RWPE1 (cell line): ENCODE data around the gene PIGM.
A peak's percentile ranks its signal among the peaks of the same experiment; 100 is the strongest.
"Not testable (repeated sequence)": the region's sequence is repeated elsewhere in the genome, so short reads cannot be mapped to it uniquely, and the experiment has no call there.

Experiments used
- CTCF ChIA-PET: fragments of 350-600 bp; sonication (Branson Sonifier 250); formaldehyde crosslinking; extraction: SDS; loops from one replicate; lab custom pipeline; 2021; lab: Yijun Ruan, JAX
- POLR2A ChIA-PET: fragments of 400-600 bp; formaldehyde crosslinking; extraction: SDS; loops from one replicate; lab custom pipeline; 2020; ENCODE audit warnings: antibody characterized with exemption; ENCODE audit not compliant: low non-redundant PET; lab: Yijun Ruan, JAX
- DNase-seq: peaks from one replicate; pipeline ENCODE4 v3.0.0; 2012; ENCODE audit warnings: low spot score
- H3K27ac ChIP-seq: fragments of 450-650 bp; 2 replicates; pipeline ENCODE4 v1.5.1; 2017
- CTCF ChIP-seq: fragments of 450-650 bp; conservative IDR thresholded peaks from 2 replicates; pipeline ENCODE4 v1.5.1; 2017; ENCODE audit warnings: low read depth, mild to moderate bottlenecking

Gene PIGM

GRCh38 chr1:160050619-160051018, 18.8 kb upstream of the PIGM start:
- ChIA-PET POLR2A (no interaction called here), CTCF (no interaction called here)
- DNase-seq: no peak
- TF ChIP-seq CTCF: no peak
- no peak overlapping the region for H3K27ac ChIP-seq

- H3K27ac ChIP-seq, POLR2A ChIA-PET, CTCF ChIA-PET, DNase-seq: not testable (repeated sequence)
These were observed 18.4 kb upstream of the PIGM start for GRCh38 chr1:160050182-160050581.

- ChIA-PET POLR2A (no interaction called here), CTCF (interaction anchor here (0.9 kb wide), 1 partner anchor 35 kb away, joined by 3 read pairs; no protein-coding TSS in a partner anchor)
- TF ChIP-seq CTCF: no peak
These were observed 17.3 kb upstream of the PIGM start for GRCh38 chr1:160049101-160049500.

GRCh38 chr1:160048335-160048734, 16.5 kb upstream of the PIGM start:
- ChIA-PET POLR2A (no interaction called here), CTCF (interaction anchor here (0.9 kb wide), 1 partner anchor 36 kb away, joined by 3 read pairs; no protein-coding TSS in a partner anchor)
- no peak overlapping the region for H3K27ac ChIP-seq
- no peak for DNase-seq
- TF ChIP-seq CTCF: no peak

More at GRCh38 chr1:160049101-160049500, 17.3 kb upstream of the PIGM start:
- DNase-seq: no peak
- H3K27ac ChIP-seq: no peak overlapping the region

- TF ChIP-seq CTCF: no peak
- ChIA-PET CTCF (interaction anchor here (0.6 to 2.5 kb wide), 12 partner anchors 10 to 244 kb away, joined by 3 to 47 read pairs (median 4); partner anchors contain the start of gene KCNJ9), POLR2A (no interaction called here)
- no peak overlapping the region for H3K27ac ChIP-seq
- DNase-seq: no peak
These were observed 15.6 kb upstream of the PIGM start for GRCh38 chr1:160047111-160047991.

GRCh38 chr1:160046494-160047110, 14.8 kb upstream of the PIGM start:
- TF ChIP-seq CTCF: peak; percentile 46
- no peak overlapping the region for H3K27ac ChIP-seq
- peak; percentile 70 for DNase-seq
- ChIA-PET CTCF (interaction anchor here (0.6 to 2.5 kb wide), 22 partner anchors 9 to 1925 kb away, joined by 3 to 47 read pairs (median 4); partner anchors contain the start of gene KCNJ9), POLR2A (interaction anchor here (0.7 kb wide), 1 partner anchor 36 kb away, joined by 7 read pairs; no protein-coding TSS in a partner anchor)
